Kidney (tissue), 14 donors: ENCODE results near the gene SIPA1. TPM values are rescaled to one million over a fixed set of nuclear protein-coding genes. Genes with fewer than 3 reads are reported as not detected.

Experiments used
- DNase-seq, 5 donors: peaks; one replicate each; pipeline ENCODE4 v3.0.0-alpha.2; 2013 to 2020
- FAIRE-seq: peaks from 2 replicates; lab custom pipeline; 2012; peaks lifted over from hg19 to GRCh38; lab: Jason Lieb, UNC
- H3K27ac ChIP-seq, 2 donors: one replicate each; pipeline ENCODE4 v1.7.0; 2013; ENCODE audit warnings: low read depth in 2 of 2, low read length in 2 of 2, inconsistent platforms in 1 of 2
- H3K27me3 ChIP-seq: one replicate; pipeline ENCODE4 v1.7.1; 2013; ENCODE audit warnings: low read length, inconsistent platforms; ENCODE audit not compliant: control insufficient read depth, insufficient read depth
- H3K36me3 ChIP-seq, 3 donors: one replicate each; pipeline versions ENCODE4 v1.7.0 to v1.7.1; 2013; ENCODE audit warnings: low read length in 3 of 3, control low read depth in 1 of 3, inconsistent platforms in 1 of 3; ENCODE audit not compliant: insufficient read depth in 3 of 3, control insufficient read depth in 2 of 3
- H3K4me1 ChIP-seq, 3 donors: one replicate each; pipeline versions ENCODE4 v1.7.0 to v1.7.1; 2013; ENCODE audit warnings: low read length in 3 of 3, inconsistent platforms in 1 of 3, low read depth in 1 of 3; ENCODE audit not compliant: control insufficient read depth in 2 of 3, insufficient read depth in 2 of 3
- H3K4me3 ChIP-seq, 3 donors: one replicate each; pipeline versions ENCODE4 v1.7.0 to v1.8.1; 2013; ENCODE audit warnings: low read length in 3 of 3, control low read depth in 1 of 3, inconsistent platforms in 1 of 3
- H3K9ac ChIP-seq, 3 donors: one replicate each; pipeline versions ENCODE4 v1.7.0 to v1.7.1; 2013; ENCODE audit warnings: low read length in 3 of 3, control low read depth in 1 of 3, inconsistent platforms in 1 of 3
- H3K9me3 ChIP-seq, 3 donors: one replicate each; pipeline versions ENCODE4 v1.7.0 to v1.7.1; 2013; ENCODE audit warnings: low read length in 3 of 3, control low read depth in 1 of 3, inconsistent platforms in 1 of 3; ENCODE audit not compliant: control insufficient read depth in 2 of 3, insufficient read depth in 1 of 3
- CTCF ChIP-seq: IDR thresholded peaks from 3 replicates; pipeline ENCODE4 v1.5.1; 2012; ENCODE audit warnings: mild to moderate bottlenecking, moderate library complexity, borderline replicate concordance; ENCODE audit not compliant: insufficient read depth; ENCODE audit errors: extremely low read depth
- intact Hi-C: fragments of 100-400 bp; cut with DNase I; formaldehyde crosslinking; loops from one replicate; pipeline ENCODE4 v1.11.1; 2022
- polyA plus RNA-seq: library from polyadenylated mRNA; stranded (reverse); fragments of 350-450 nt; fragmentation: Illumina TruSeq; extraction: RNeasy Lipid Tissue Mini Kit (QIAGEN cat#74804); gene quantifications from one replicate; pipeline ENCODE4 v1.2.3, GENCODE V29; 2014; ENCODE audit warnings: low read depth, low replicate concordance; ENCODE audit not compliant: insufficient read depth
- total RNA-seq: library from RNA; stranded (reverse); fragmentation: NEBNext Ultra II Directional; extraction: Animal tissue kit (Norgen Biotek cat#: 25700); gene quantifications from one replicate; pipeline ENCODE4 v1.2.1, GENCODE V29; 2021
- donor health status: control.
- donor health status: control.
- donor health status: control.
- donor health status: control.
- donor health status: control.
- donor health status: DM: yes; HTN: yes; CAD: no.
- donor health status: Normal renal cell carcinoma (clear cell type).

SIPA1 gene
- total and polyA plus RNA-seq, 2 donors from 2014 or later: 46.4 to 71.0 TPM

- intact Hi-C loops: no loop called here
Observed at GRCh38 chr11:65649656-65650546, 12.0 kb downstream of the SIPA1 start.

GRCh38 chr11:65650547-65651338 lies 12.8 kb downstream of the SIPA1 start:
- DNase-seq (peak in 2 of 5 donors; percentile 62 to 82), FAIRE-seq (no peak)
- Histone ChIP-seq H3K4me1 (peaks cover 10 to 30% (median 28%) of the 10 kb centered on the region in 3 donors), H3K27me3 (no peaks in the 10 kb centered on the region), H3K27ac (peak overlapping the region; percentile 14 to 98), H3K9me3 (no peaks in the 10 kb centered on the region), H3K36me3 (peaks cover 0 to 10% (median 10%) of the 10 kb centered on the region in 3 donors), H3K4me3 (no peak overlapping the region), H3K9ac (no peak overlapping the region)
- no peak for TF ChIP-seq CTCF
- intact Hi-C loops: no loop called here

More at GRCh38 chr11:65649656-65650546, 12.0 kb downstream of the SIPA1 start:
- no peak overlapping the region for H3K4me3 ChIP-seq
- DNase-seq (peak in 2 of 5 donors; percentile 39 to 75), FAIRE-seq (no peak)
- H3K4me1 ChIP-seq: peaks cover 10 to 30% (median 28%) of the 10 kb centered on the region in 3 donors
- H3K9ac ChIP-seq: no peak overlapping the region
- no peaks in the 10 kb centered on the region for H3K27me3 ChIP-seq
- no peaks in the 10 kb centered on the region for H3K9me3 ChIP-seq
- TF ChIP-seq CTCF: no peak
- H3K27ac ChIP-seq: no peak overlapping the region
- peaks cover 0 to 2% (median 2%) of the 10 kb centered on the region in 3 donors for H3K36me3 ChIP-seq

- intact Hi-C loops: no loop called here
- Histone ChIP-seq H3K27me3 (no peaks in the 10 kb centered on the region), H3K4me3 (no peak overlapping the region), H3K9ac (no peak overlapping the region), H3K36me3 (peaks cover 0 to 15% (median 14%) of the 10 kb centered on the region in 3 donors), H3K9me3 (no peaks in the 10 kb centered on the region), H3K4me1 (peaks cover 10 to 30% (median 28%) of the 10 kb centered on the region in 3 donors), H3K27ac (peak overlapping the region; percentile 98)
- DNase-seq (no peak), FAIRE-seq (no peak)
- no peak for TF ChIP-seq CTCF
Observed at GRCh38 chr11:65651339-65651588, 13.4 kb downstream of the SIPA1 start.
